ENCODE measurements around the gene PLIN4. TPM values are rescaled to one million over a fixed set of nuclear protein-coding genes. Genes with fewer than 3 reads are reported as not detected.

Gene PLIN4
- total RNA-seq, 2 donors from 2014 or later: 0.05 TPM; not detected in 1

GRCh38 chr19:4499855-4500254 lies 18.4 kb downstream of the PLIN4 start:
- H3K27me3 Mint-ChIP-seq: no peaks in the 10 kb centered on the region
- no peaks in the 10 kb centered on the region for H3K9me3 Mint-ChIP-seq
- H3K4me3 Mint-ChIP-seq: no peak overlapping the region
- H3K27ac Mint-ChIP-seq: no peak overlapping the region
- H3K36me3 Mint-ChIP-seq (ENCODE audit: low read depth): peaks cover 31% of the 10 kb centered on the region
- H3K4me1 Mint-ChIP-seq: no peaks in the 10 kb centered on the region
- no peak for ATAC-seq (replicated peaks)

GRCh38 chr19:4499318-4499717 lies 19.0 kb downstream of the PLIN4 start:
- Mint-ChIP-seq H3K36me3 (ENCODE audit: low read depth) (peaks cover 35% of the 10 kb centered on the region), H3K4me1 (no peaks in the 10 kb centered on the region), H3K27ac (no peak overlapping the region), H3K4me3 (no peak overlapping the region), H3K9me3 (no peaks in the 10 kb centered on the region), H3K27me3 (no peaks in the 10 kb centered on the region)
- no peak for ATAC-seq (replicated peaks)

GRCh38 chr19:4498694-4499093 lies 19.6 kb downstream of the PLIN4 start:
- H3K4me1 Mint-ChIP-seq: no peaks in the 10 kb centered on the region

GRCh38 chr19:4497770-4498389 lies 20.4 kb downstream of the PLIN4 start:
- Mint-ChIP-seq H3K9me3 (no peaks in the 10 kb centered on the region), H3K36me3 (ENCODE audit: low read depth) (peaks cover 35% of the 10 kb centered on the region), H3K27me3 (no peaks in the 10 kb centered on the region), H3K27ac (no peak overlapping the region), H3K4me1 (no peaks in the 10 kb centered on the region), H3K4me3 (no peak overlapping the region)
- no peak for ATAC-seq (replicated peaks)

More at GRCh38 chr19:4498694-4499093, 19.6 kb downstream of the PLIN4 start:
- H3K36me3 Mint-ChIP-seq (ENCODE audit: low read depth): peaks cover 35% of the 10 kb centered on the region
- H3K9me3 Mint-ChIP-seq: no peaks in the 10 kb centered on the region
- no peak overlapping the region for H3K4me3 Mint-ChIP-seq
- H3K27me3 Mint-ChIP-seq: no peaks in the 10 kb centered on the region
- ATAC-seq (replicated peaks): no peak
- H3K27ac Mint-ChIP-seq: no peak overlapping the region

- peaks cover 35% of the 10 kb centered on the region for H3K36me3 Mint-ChIP-seq (ENCODE audit: low read depth)
- H3K9me3 Mint-ChIP-seq: no peaks in the 10 kb centered on the region
- ATAC-seq (replicated peaks): no peak
- H3K4me1 Mint-ChIP-seq: no peaks in the 10 kb centered on the region
- no peak overlapping the region for H3K4me3 Mint-ChIP-seq
- no peaks in the 10 kb centered on the region for H3K27me3 Mint-ChIP-seq
- no peak overlapping the region for H3K27ac Mint-ChIP-seq
Measured at GRCh38 chr19:4496304-4496703, 22.0 kb downstream of the PLIN4 start.

GRCh38 chr19:4495471-4495870 lies 22.8 kb downstream of the PLIN4 start:
- H3K27ac Mint-ChIP-seq: no peak overlapping the region
- H3K36me3 Mint-ChIP-seq (ENCODE audit: low read depth): peaks cover 29% of the 10 kb centered on the region
- H3K4me3 Mint-ChIP-seq: no peak overlapping the region
- no peaks in the 10 kb centered on the region for H3K9me3 Mint-ChIP-seq
- no peaks in the 10 kb centered on the region for H3K4me1 Mint-ChIP-seq
- H3K27me3 Mint-ChIP-seq: no peaks in the 10 kb centered on the region
- ATAC-seq (replicated peaks): no peak

- ATAC-seq (replicated peaks): no peak
- Mint-ChIP-seq H3K4me3 (no peak overlapping the region), H3K27ac (no peak overlapping the region), H3K9me3 (no peaks in the 10 kb centered on the region), H3K36me3 (ENCODE audit: low read depth) (peaks cover 21% of the 10 kb centered on the region), H3K27me3 (no peaks in the 10 kb centered on the region), H3K4me1 (no peaks in the 10 kb centered on the region)
Measured at GRCh38 chr19:4494691-4495064, 23.6 kb downstream of the PLIN4 start.

GRCh38 chr19:4493929-4494690 lies 24.2 kb downstream of the PLIN4 start:
- Mint-ChIP-seq H3K27me3 (no peaks in the 10 kb centered on the region), H3K27ac (no peak overlapping the region), H3K4me1 (no peaks in the 10 kb centered on the region), H3K9me3 (no peaks in the 10 kb centered on the region), H3K4me3 (no peak overlapping the region), H3K36me3 (ENCODE audit: low read depth) (peaks cover 16% of the 10 kb centered on the region)
- no peak for ATAC-seq (replicated peaks)

GRCh38 chr19:4493104-4493928 lies 25.0 kb downstream of the PLIN4 start:
- no peaks in the 10 kb centered on the region for H3K27me3 Mint-ChIP-seq
- no peak overlapping the region for H3K4me3 Mint-ChIP-seq
- no peak overlapping the region for H3K27ac Mint-ChIP-seq
- H3K4me1 Mint-ChIP-seq: no peaks in the 10 kb centered on the region
- H3K36me3 Mint-ChIP-seq (ENCODE audit: low read depth): peaks cover 15% of the 10 kb centered on the region
- ATAC-seq (replicated peaks): no peak
- no peaks in the 10 kb centered on the region for H3K9me3 Mint-ChIP-seq

GRCh38 chr19:4492337-4493103 lies 25.8 kb downstream of the PLIN4 start:
- peaks cover 15% of the 10 kb centered on the region for H3K36me3 Mint-ChIP-seq (ENCODE audit: low read depth)
- H3K27me3 Mint-ChIP-seq: no peaks in the 10 kb centered on the region
- H3K4me3 Mint-ChIP-seq: no peak overlapping the region
- no peaks in the 10 kb centered on the region for H3K4me1 Mint-ChIP-seq
- no peak for ATAC-seq (replicated peaks)
- H3K27ac Mint-ChIP-seq: no peak overlapping the region
- no peaks in the 10 kb centered on the region for H3K9me3 Mint-ChIP-seq

GRCh38 chr19:4491446-4491845 lies 26.8 kb downstream of the PLIN4 start:
- H3K27ac Mint-ChIP-seq: no peak overlapping the region
- H3K4me1 Mint-ChIP-seq: no peaks in the 10 kb centered on the region
- H3K4me3 Mint-ChIP-seq: no peak overlapping the region
- no peaks in the 10 kb centered on the region for H3K9me3 Mint-ChIP-seq
- no peak for ATAC-seq (replicated peaks)
- H3K36me3 Mint-ChIP-seq (ENCODE audit: low read depth): peaks cover 21% of the 10 kb centered on the region
- no peaks in the 10 kb centered on the region for H3K27me3 Mint-ChIP-seq

- peaks cover 22% of the 10 kb centered on the region for H3K36me3 Mint-ChIP-seq (ENCODE audit: low read depth)
- no peak overlapping the region for H3K4me3 Mint-ChIP-seq
- H3K9me3 Mint-ChIP-seq: no peaks in the 10 kb centered on the region
- H3K27me3 Mint-ChIP-seq: no peaks in the 10 kb centered on the region
- ATAC-seq (replicated peaks): no peak
- no peak overlapping the region for H3K27ac Mint-ChIP-seq
- H3K4me1 Mint-ChIP-seq: no peaks in the 10 kb centered on the region
Measured at GRCh38 chr19:4488496-4488895, 29.8 kb downstream of the PLIN4 start.

GRCh38 chr19:4487572-4487971 lies 30.7 kb downstream of the PLIN4 start:
- Mint-ChIP-seq H3K4me3 (no peak overlapping the region), H3K36me3 (ENCODE audit: low read depth) (peaks cover 26% of the 10 kb centered on the region), H3K9me3 (no peaks in the 10 kb centered on the region), H3K4me1 (no peaks in the 10 kb centered on the region), H3K27ac (no peak overlapping the region), H3K27me3 (no peaks in the 10 kb centered on the region)
- ATAC-seq (replicated peaks): no peak

GRCh38 chr19:4483385-4483784 lies 34.9 kb downstream of the PLIN4 start:
- H3K27ac Mint-ChIP-seq: no peak overlapping the region
- H3K27me3 Mint-ChIP-seq: no peaks in the 10 kb centered on the region
- H3K9me3 Mint-ChIP-seq: no peaks in the 10 kb centered on the region
- no peaks in the 10 kb centered on the region for H3K4me1 Mint-ChIP-seq
- H3K36me3 Mint-ChIP-seq (ENCODE audit: low read depth): peaks cover 40% of the 10 kb centered on the region
- H3K4me3 Mint-ChIP-seq: no peak overlapping the region
- ATAC-seq (replicated peaks): no peak
